Measurements from ENCODE around the gene PITPNM2. TPM values are rescaled to one million over a fixed set of nuclear protein-coding genes. Genes with fewer than 3 reads are reported as not detected.

The PITPNM2 gene
- total and polyA plus RNA-seq, 2 experiments from 2014 or later, result 0.82 to 3.0 TPM

DNA sequence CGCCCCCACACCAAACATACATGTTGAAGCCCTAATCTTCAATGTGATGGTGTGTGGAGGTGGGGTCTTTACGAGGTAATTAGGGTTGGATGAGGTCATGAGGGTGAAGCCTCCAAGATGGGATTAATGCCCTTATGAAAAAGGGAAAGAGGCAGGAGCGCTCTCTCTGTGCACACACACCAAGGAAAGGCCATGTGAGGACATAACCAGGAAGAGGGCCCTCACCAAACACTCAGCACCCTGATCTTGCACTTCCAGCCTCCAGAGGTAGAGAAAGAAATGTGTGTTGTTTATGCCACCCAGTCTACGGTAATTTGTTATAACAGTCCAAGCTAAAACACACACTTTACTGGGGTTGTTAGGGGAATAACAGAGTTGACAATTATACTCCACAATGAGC lies 14.6 kb upstream of the PITPNM2 start (continued):
- TF ChIP-seq, protein P1, sequence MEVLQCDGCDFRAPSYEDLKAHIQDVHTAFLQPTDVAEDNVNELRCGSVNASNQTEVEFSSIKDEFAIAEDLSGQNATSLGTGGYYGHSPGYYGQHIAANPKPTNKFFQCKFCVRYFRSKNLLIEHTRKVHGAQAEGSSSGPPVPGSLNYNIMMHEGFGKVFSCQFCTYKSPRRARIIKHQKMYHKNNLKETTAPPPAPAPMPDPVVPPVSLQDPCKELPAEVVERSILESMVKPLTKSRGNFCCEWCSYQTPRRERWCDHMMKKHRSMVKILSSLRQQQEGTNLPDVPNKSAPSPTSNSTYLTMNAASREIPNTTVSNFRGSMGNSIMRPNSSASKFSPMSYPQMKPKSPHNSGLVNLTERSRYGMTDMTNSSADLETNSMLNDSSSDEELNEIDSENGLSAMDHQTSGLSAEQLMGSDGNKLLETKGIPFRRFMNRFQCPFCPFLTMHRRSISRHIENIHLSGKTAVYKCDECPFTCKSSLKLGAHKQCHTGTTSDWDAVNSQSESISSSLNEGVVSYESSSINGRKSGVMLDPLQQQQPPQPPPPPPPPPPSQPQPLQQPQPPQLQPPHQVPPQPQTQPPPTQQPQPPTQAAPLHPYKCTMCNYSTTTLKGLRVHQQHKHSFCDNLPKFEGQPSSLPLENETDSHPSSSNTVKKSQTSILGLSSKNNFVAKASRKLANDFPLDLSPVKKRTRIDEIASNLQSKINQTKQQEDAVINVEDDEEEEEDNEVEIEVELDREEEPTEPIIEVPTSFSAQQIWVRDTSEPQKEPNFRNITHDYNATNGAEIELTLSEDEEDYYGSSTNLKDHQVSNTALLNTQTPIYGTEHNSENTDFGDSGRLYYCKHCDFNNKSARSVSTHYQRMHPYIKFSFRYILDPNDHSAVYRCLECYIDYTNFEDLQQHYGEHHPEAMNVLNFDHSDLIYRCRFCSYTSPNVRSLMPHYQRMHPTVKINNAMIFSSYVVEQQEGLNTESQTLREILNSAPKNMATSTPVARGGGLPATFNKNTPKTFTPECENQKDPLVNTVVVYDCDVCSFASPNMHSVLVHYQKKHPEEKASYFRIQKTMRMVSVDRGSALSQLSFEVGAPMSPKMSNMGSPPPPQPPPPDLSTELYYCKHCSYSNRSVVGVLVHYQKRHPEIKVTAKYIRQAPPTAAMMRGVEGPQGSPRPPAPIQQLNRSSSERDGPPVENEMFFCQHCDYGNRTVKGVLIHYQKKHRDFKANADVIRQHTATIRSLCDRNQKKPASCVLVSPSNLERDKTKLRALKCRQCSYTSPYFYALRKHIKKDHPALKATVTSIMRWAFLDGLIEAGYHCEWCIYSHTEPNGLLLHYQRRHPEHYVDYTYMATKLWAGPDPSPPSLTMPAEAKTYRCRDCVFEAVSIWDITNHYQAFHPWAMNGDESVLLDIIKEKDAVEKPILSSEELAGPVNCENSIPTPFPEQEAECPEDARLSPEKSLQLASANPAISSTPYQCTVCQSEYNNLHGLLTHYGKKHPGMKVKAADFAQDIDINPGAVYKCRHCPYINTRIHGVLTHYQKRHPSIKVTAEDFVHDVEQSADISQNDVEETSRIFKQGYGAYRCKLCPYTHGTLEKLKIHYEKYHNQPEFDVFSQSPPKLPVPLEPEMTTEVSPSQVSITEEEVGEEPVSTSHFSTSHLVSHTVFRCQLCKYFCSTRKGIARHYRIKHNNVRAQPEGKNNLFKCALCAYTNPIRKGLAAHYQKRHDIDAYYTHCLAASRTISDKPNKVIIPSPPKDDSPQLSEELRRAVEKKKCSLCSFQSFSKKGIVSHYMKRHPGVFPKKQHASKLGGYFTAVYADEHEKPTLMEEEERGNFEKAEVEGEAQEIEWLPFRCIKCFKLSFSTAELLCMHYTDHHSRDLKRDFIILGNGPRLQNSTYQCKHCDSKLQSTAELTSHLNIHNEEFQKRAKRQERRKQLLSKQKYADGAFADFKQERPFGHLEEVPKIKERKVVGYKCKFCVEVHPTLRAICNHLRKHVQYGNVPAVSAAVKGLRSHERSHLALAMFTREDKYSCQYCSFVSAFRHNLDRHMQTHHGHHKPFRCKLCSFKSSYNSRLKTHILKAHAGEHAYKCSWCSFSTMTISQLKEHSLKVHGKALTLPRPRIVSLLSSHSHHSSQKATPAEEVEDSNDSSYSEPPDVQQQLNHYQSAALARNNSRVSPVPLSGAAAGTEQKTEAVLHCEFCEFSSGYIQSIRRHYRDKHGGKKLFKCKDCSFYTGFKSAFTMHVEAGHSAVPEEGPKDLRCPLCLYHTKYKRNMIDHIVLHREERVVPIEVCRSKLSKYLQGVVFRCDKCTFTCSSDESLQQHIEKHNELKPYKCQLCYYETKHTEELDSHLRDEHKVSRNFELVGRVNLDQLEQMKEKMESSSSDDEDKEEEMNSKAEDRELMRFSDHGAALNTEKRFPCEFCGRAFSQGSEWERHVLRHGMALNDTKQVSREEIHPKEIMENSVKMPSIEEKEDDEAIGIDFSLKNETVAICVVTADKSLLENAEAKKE (CRISPR knock-in tag; IDR thresholded peaks at IDR 0.05), result no peak
- TF ChIP-seq EZH2phosphoT487 (IDR thresholded peaks at IDR 0.05; ENCODE audit: unreplicated experiment) (no peak), ZNF331 (CRISPR knock-in tag; IDR thresholded peaks at IDR 0.05; ENCODE audit: low read depth) (no peak), POLR2AphosphoS5 (IDR thresholded peaks at IDR 0.05; ENCODE audit: low read depth) (no peak), EZH2 (IDR thresholded peaks at IDR 0.05; ENCODE audit: low read depth, unreplicated experiment) (no peak), STAT1 (IDR thresholded peaks at IDR 0.05; ENCODE audit: unreplicated experiment) (no peak), NANOG (IDR thresholded peaks at IDR 0.05; ENCODE audit: borderline replicate concordance) (no peak)

- Mint-ChIP-seq H3K4me1 (peaks cover 9% of the 10 kb centered on the region), H3K9me3 (no peaks in the 10 kb centered on the region), H3K27me3 (ENCODE audit: insufficient read depth, low read depth, poor library complexity) (no peaks in the 10 kb centered on the region), H3K36me3 (ENCODE audit: low read depth) (peaks cover 39% of the 10 kb centered on the region), H3K4me3 (no peak overlapping the region), H3K27ac (peak overlapping the region; percentile 75; the same call in 1 of the 2 replicates)
- no peak overlapping the region for H3K4me3 ChIP-seq
- no peaks in the 10 kb centered on the region for H3K27me3 ChIP-seq (ENCODE audit: insufficient read depth)
- H3F3A ChIP-seq (replicated peaks; ENCODE audit: low read depth), result no peaks in the 10 kb centered on the region; the same call in 1 of the 2 replicates
- ATAC-seq, result no peak
- no peak overlapping the region for H3K27ac ChIP-seq (ENCODE audit: low read depth)
- H3K4me2 ChIP-seq, result no peak overlapping the region
- H3K9me2 ChIP-seq (ENCODE audit: insufficient read depth), result no peaks in the 10 kb centered on the region
- no peaks in the 10 kb centered on the region for H3K4me1 ChIP-seq (ENCODE audit: insufficient read depth)
- no peak overlapping the region for H2AFZ ChIP-seq
- peaks cover 10% of the 10 kb centered on the region; the same call in 1 of the 2 replicates for H3K36me3 ChIP-seq (ENCODE audit: insufficient read depth)
- no peak for DNase-seq (ENCODE audit: low spot score)
- no peaks in the 10 kb centered on the region for H3K79me2 ChIP-seq (replicated peaks; ENCODE audit: insufficient read depth)
- no peaks in the 10 kb centered on the region for H4K20me1 ChIP-seq (replicated peaks; ENCODE audit: insufficient read depth)
- no peak for TF ChIP-seq JUNB (IDR thresholded peaks at IDR 0.05; ENCODE audit: unreplicated experiment)
- TF ChIP-seq, protein P2, sequence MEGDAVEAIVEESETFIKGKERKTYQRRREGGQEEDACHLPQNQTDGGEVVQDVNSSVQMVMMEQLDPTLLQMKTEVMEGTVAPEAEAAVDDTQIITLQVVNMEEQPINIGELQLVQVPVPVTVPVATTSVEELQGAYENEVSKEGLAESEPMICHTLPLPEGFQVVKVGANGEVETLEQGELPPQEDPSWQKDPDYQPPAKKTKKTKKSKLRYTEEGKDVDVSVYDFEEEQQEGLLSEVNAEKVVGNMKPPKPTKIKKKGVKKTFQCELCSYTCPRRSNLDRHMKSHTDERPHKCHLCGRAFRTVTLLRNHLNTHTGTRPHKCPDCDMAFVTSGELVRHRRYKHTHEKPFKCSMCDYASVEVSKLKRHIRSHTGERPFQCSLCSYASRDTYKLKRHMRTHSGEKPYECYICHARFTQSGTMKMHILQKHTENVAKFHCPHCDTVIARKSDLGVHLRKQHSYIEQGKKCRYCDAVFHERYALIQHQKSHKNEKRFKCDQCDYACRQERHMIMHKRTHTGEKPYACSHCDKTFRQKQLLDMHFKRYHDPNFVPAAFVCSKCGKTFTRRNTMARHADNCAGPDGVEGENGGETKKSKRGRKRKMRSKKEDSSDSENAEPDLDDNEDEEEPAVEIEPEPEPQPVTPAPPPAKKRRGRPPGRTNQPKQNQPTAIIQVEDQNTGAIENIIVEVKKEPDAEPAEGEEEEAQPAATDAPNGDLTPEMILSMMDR (conservative IDR thresholded peaks at IDR 0.05; ENCODE audit: low read depth in 2 of 2), result no peak
Observed at GRCh38 chr12:123164710-123165261, 13.9 kb upstream of the PITPNM2 start.

Measured in GM23338 (cell line).